Naive thymus-derived CD4-positive, alpha-beta T cell (primary cell): Measurements from ENCODE around the gene ROR2. TPM values are rescaled to one million over a fixed set of nuclear protein-coding genes. Genes with fewer than 3 reads are reported as not detected.
A peak's percentile ranks its signal among the peaks of the same experiment; 100 is the strongest.

ENCODE experiments used
- ATAC-seq: fragments of 150-1000 bp; cut with Tn5 transposase; 2 replicates; pipeline ENCODE4 v1.10.0; 2021; ENCODE audit warnings: mild to moderate bottlenecking, moderate library complexity
- CTCF ChIA-PET: fragments of 350-600 bp; sonication (Branson Sonifier 250); formaldehyde crosslinking; loops from one replicate; lab custom pipeline; 2021; ENCODE audit warnings: antibody characterized with exemption; lab: Charles Lee
- POLR2A ChIA-PET: fragments of 350-600 bp; sonication (Branson Sonifier 250); formaldehyde crosslinking; loops from one replicate; lab custom pipeline; 2021; ENCODE audit warnings: antibody characterized with exemption, inconsistent platforms; lab: Charles Lee
- DNase-seq, 9 donors: peaks; one replicate each; pipeline versions ENCODE4 v3.0.0 to v3.0.0-alpha.2; 2020 to 2022; ENCODE audit warnings: mixed read lengths in 1 of 9
- H3K27ac ChIP-seq: one replicate; pipeline ENCODE4 v1.7.0; 2013; ENCODE audit warnings: mild to moderate bottlenecking, low read depth, low read length, moderate library complexity
- H3K27me3 ChIP-seq, 2 donors: one replicate each; pipeline ENCODE4 v1.7.0; 2013; ENCODE audit warnings: low read length in 2 of 2, mild to moderate bottlenecking in 2 of 2, moderate library complexity in 2 of 2; ENCODE audit not compliant: control insufficient read depth in 2 of 2, insufficient read depth in 2 of 2
- H3K36me3 ChIP-seq, 3 experiments: 1 replicate in 2 of 3; 2 replicates in 1 of 3; pipeline ENCODE4 v1.7.0; 2013; ENCODE audit warnings: low read length in 3 of 3, mild to moderate bottlenecking in 3 of 3, moderate library complexity in 1 of 3; ENCODE audit not compliant: insufficient read depth in 3 of 3, control insufficient read depth in 2 of 3
- H3K4me1 ChIP-seq, 2 donors: one replicate each; pipeline ENCODE4 v1.7.0; 2013; ENCODE audit warnings: low read length in 2 of 2, mild to moderate bottlenecking in 2 of 2, moderate library complexity in 1 of 2; ENCODE audit not compliant: control insufficient read depth in 2 of 2, insufficient read depth in 2 of 2
- H3K4me3 ChIP-seq: 2 replicates; pipeline ENCODE4 v1.7.0; 2013; ENCODE audit warnings: mild to moderate bottlenecking, low read length
- H3K9me3 ChIP-seq, 3 experiments: 1 replicate in 2 of 3; 2 replicates in 1 of 3; pipeline ENCODE4 v1.7.0; 2013; ENCODE audit warnings: low read length in 3 of 3; ENCODE audit not compliant: control insufficient read depth in 2 of 3
- H3K27ac Mint-ChIP-seq, 9 donors: one replicate each; pipeline ENCODE4 v1.8.0; 2020 to 2022; ENCODE audit warnings: mixed read lengths in 9 of 9, mild to moderate bottlenecking in 8 of 9, moderate library complexity in 5 of 9, inconsistent platforms in 2 of 9
- H3K27me3 Mint-ChIP-seq, 5 donors: one replicate each; pipeline ENCODE4 v1.8.0; 2021 to 2022; ENCODE audit warnings: mixed read lengths in 5 of 5, mild to moderate bottlenecking in 1 of 5
- H3K36me3 Mint-ChIP-seq, 5 donors: one replicate each; pipeline ENCODE4 v1.8.0; 2020 to 2022; ENCODE audit warnings: mixed read lengths in 5 of 5, mild to moderate bottlenecking in 3 of 5, inconsistent platforms in 1 of 5
- H3K4me1 Mint-ChIP-seq, 7 donors: one replicate each; pipeline ENCODE4 v1.8.0; 2020 to 2022; ENCODE audit warnings: mixed read lengths in 7 of 7, mild to moderate bottlenecking in 3 of 7, inconsistent platforms in 1 of 7
- H3K4me3 Mint-ChIP-seq, 10 donors: one replicate each; pipeline ENCODE4 v1.8.0; 2020 to 2022; ENCODE audit warnings: mild to moderate bottlenecking in 10 of 10, mixed read lengths in 10 of 10, moderate library complexity in 6 of 10, inconsistent platforms in 2 of 10
- H3K9me3 Mint-ChIP-seq, 11 donors: one replicate each; pipeline ENCODE4 v1.8.0; 2020 to 2022; ENCODE audit warnings: mixed read lengths in 11 of 11, mild to moderate bottlenecking in 4 of 11, inconsistent platforms in 1 of 11, moderate library complexity in 1 of 11
- intact Hi-C, 2 donors: fragments of 100-400 bp; cut with micrococcal nuclease; formaldehyde crosslinking; loops; one replicate each; pipeline ENCODE4 v1.15.1; 2023
- polyA plus RNA-seq, 2 donors: library from polyadenylated mRNA; unstranded; fragments of 300-500 nt; fragmentation: Illumina TruSeq; gene quantifications; one replicate each; pipeline ENCODE4 v1.2.3, GENCODE V29; 2021
- total RNA-seq, 6 experiments: library from RNA in 5 of 6; stranded (reverse) in 5 of 6; gene quantifications; 1 replicate in 5 of 6; 2 replicates in 1 of 6; pipeline ENCODE4 v1.2.3 and lab custom pipeline; 2021 to 2026

The ROR2 gene
- total and polyA plus RNA-seq, 7 experiments from 2014 or later: 0.48 to 2.1 TPM; not detected in 5

DNA sequence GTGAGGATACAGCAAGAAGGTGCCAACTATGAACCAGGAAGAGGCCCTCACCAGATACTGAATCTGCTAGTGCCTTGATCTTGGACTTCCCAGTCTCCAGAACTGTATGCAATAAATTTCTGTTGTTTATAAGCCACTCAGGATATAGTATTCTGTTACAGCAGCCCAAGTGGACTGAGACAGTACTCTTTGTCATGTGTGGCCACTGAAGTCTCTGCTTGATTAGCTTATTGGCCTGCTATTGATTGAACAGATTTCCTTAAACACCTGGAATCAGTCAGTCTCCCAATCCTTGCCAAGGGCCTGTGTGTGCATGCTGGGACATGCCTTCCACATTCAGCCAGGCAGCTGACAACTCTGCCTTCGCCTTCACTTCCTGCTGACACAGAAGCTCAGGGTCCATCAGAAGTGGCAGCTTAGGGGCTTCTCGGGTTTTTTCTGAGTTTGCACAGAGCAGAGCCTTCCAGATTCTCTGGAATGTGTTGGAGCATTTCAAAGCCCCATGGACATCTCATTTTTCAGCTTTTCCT, 13.7 kb upstream of the ROR2 start:
- H3K27ac ChIP-seq: no peak overlapping the region
- H3K4me1 ChIP-seq: no peaks in the 10 kb centered on the region
- no peak overlapping the region for H3K4me3 ChIP-seq
- peaks cover 22 to 36% (median 24%) of the 10 kb centered on the region in 5 donors for H3K27me3 Mint-ChIP-seq
- H3K27ac Mint-ChIP-seq: no peak overlapping the region
- no peaks in the 10 kb centered on the region for H3K9me3 ChIP-seq
- POLR2A ChIA-PET: no interaction called here
- H3K4me3 Mint-ChIP-seq: no peak overlapping the region
- ATAC-seq (no peak), DNase-seq (no peak)
- H3K36me3 Mint-ChIP-seq: peaks cover 0 to 4% (median 0%) of the 10 kb centered on the region in 5 donors
- CTCF ChIA-PET: no interaction called here
- H3K36me3 ChIP-seq: no peaks in the 10 kb centered on the region
- intact Hi-C loops: no loop called here
- no peaks in the 10 kb centered on the region for H3K4me1 Mint-ChIP-seq
- peaks cover 0 to 28% (median 6%) of the 10 kb centered on the region in 11 donors for H3K9me3 Mint-ChIP-seq
- no peaks in the 10 kb centered on the region for H3K27me3 ChIP-seq

- H3K9me3 ChIP-seq: no peaks in the 10 kb centered on the region
- H3K4me3 ChIP-seq: no peak overlapping the region
- no peak overlapping the region for H3K27ac Mint-ChIP-seq
- no peaks in the 10 kb centered on the region for H3K36me3 ChIP-seq
- ATAC-seq (no peak), DNase-seq (no peak)
- intact Hi-C loops: no loop called here
- peaks cover 0 to 4% (median 0%) of the 10 kb centered on the region in 5 donors for H3K36me3 Mint-ChIP-seq
- ChIA-PET CTCF (no interaction called here), POLR2A (no interaction called here)
- H3K27me3 Mint-ChIP-seq: peaks cover 2 to 14% (median 7%) of the 10 kb centered on the region in 5 donors
- H3K9me3 Mint-ChIP-seq: peaks cover 0 to 28% (median 6%) of the 10 kb centered on the region in 11 donors
- H3K4me3 Mint-ChIP-seq: no peak overlapping the region
- no peaks in the 10 kb centered on the region for H3K4me1 ChIP-seq
- no peaks in the 10 kb centered on the region for H3K27me3 ChIP-seq
- no peak overlapping the region for H3K27ac ChIP-seq
- no peaks in the 10 kb centered on the region for H3K4me1 Mint-ChIP-seq
Measured at GRCh38 chr9:91960367-91960766, 10.3 kb upstream of the ROR2 start.

- POLR2A ChIA-PET: no interaction called here
- no peaks in the 10 kb centered on the region for H3K36me3 ChIP-seq
- Mint-ChIP-seq H3K27ac (no peak overlapping the region), H3K36me3 (peaks cover 0 to 4% (median 0%) of the 10 kb centered on the region in 5 donors), H3K4me3 (no peak overlapping the region), H3K9me3 (peaks cover 0 to 35% (median 6%) of the 10 kb centered on the region in 11 donors), H3K4me1 (peaks cover 0 to 7% (median 0%) of the 10 kb centered on the region in 7 donors), H3K27me3 (peaks cover 15 to 33% (median 23%) of the 10 kb centered on the region in 5 donors)
- no peak overlapping the region for H3K27ac ChIP-seq
- intact Hi-C loops: loop anchor here in 1 of 2 donors (10.0 kb wide), 2 partner anchors 137 to 837 kb away; no protein-coding TSS in a partner anchor
- no peak for DNase-seq
- H3K9me3 ChIP-seq: no peaks in the 10 kb centered on the region
- no peaks in the 10 kb centered on the region for H3K4me1 ChIP-seq
- H3K4me3 ChIP-seq: no peak overlapping the region
- CTCF ChIA-PET: no interaction called here
- no peak for ATAC-seq
- H3K27me3 ChIP-seq: peaks cover 0 to 4% of the 10 kb centered on the region in 2 donors
Measured at GRCh38 chr9:91958174-91958573, 8.1 kb upstream of the ROR2 start.

- Mint-ChIP-seq H3K4me1 (peaks cover 0 to 9% (median 7%) of the 10 kb centered on the region in 7 donors), H3K36me3 (peaks cover 0 to 9% (median 3%) of the 10 kb centered on the region in 5 donors), H3K27ac (no peak overlapping the region), H3K27me3 (peaks cover 44 to 61% (median 52%) of the 10 kb centered on the region in 5 donors), H3K4me3 (no peak overlapping the region), H3K9me3 (peaks cover 0 to 26% (median 4%) of the 10 kb centered on the region in 11 donors)
- no peaks in the 10 kb centered on the region for H3K9me3 ChIP-seq
- ATAC-seq (no peak), DNase-seq (peak in 1 of 9 donors; percentile 28)
- H3K36me3 ChIP-seq: no peaks in the 10 kb centered on the region
- CTCF ChIA-PET: no interaction called here
- no peak overlapping the region for H3K4me3 ChIP-seq
- peaks cover 0 to 10% of the 10 kb centered on the region in 2 donors for H3K27me3 ChIP-seq
- no peak overlapping the region for H3K27ac ChIP-seq
- intact Hi-C loops: loop anchor here in 1 of 2 donors (10.0 kb wide), 2 partner anchors 140 to 840 kb away; no protein-coding TSS in a partner anchor
- POLR2A ChIA-PET: no interaction called here
- H3K4me1 ChIP-seq: peaks cover 0 to 4% of the 10 kb centered on the region in 2 donors
Measured at GRCh38 chr9:91954841-91955471, 4.9 kb upstream of the ROR2 start.

GRCh38 chr9:91953718-91954117, 3.7 kb upstream of the ROR2 start:
- Histone ChIP-seq H3K4me1 (peaks cover 0 to 4% of the 10 kb centered on the region in 2 donors), H3K4me3 (no peak overlapping the region), H3K9me3 (no peaks in the 10 kb centered on the region), H3K27me3 (peaks cover 0 to 10% of the 10 kb centered on the region in 2 donors), H3K36me3 (no peaks in the 10 kb centered on the region), H3K27ac (no peak overlapping the region)
- POLR2A ChIA-PET: no interaction called here
- ATAC-seq (no peak), DNase-seq (no peak)
- no peak overlapping the region for H3K27ac Mint-ChIP-seq
- H3K9me3 Mint-ChIP-seq: peaks cover 0 to 19% (median 2%) of the 10 kb centered on the region in 11 donors
- H3K4me1 Mint-ChIP-seq: peaks cover 0 to 9% (median 7%) of the 10 kb centered on the region in 7 donors
- CTCF ChIA-PET: no interaction called here
- H3K4me3 Mint-ChIP-seq: no peak overlapping the region
- H3K27me3 Mint-ChIP-seq: peaks cover 47 to 61% (median 52%) of the 10 kb centered on the region in 5 donors
- intact Hi-C loops: loop anchor here in 1 of 2 donors (10.0 kb wide), 2 partner anchors 141 to 841 kb away; no protein-coding TSS in a partner anchor
- H3K36me3 Mint-ChIP-seq: peaks cover 0 to 9% (median 3%) of the 10 kb centered on the region in 5 donors

GRCh38 chr9:91951944-91952520, 2.0 kb upstream of the ROR2 start:
- ChIA-PET CTCF (no interaction called here), POLR2A (no interaction called here)
- intact Hi-C loops: loop anchor here in 1 of 2 donors (10.0 kb wide), 2 partner anchors 143 to 843 kb away; no protein-coding TSS in a partner anchor
- no peak for ATAC-seq
- peaks cover 2 to 10% of the 10 kb centered on the region in 2 donors for H3K27me3 ChIP-seq
- Mint-ChIP-seq H3K9me3 (peaks cover 0 to 19% (median 2%) of the 10 kb centered on the region in 11 donors), H3K4me3 (peak overlapping the region in 1 of 10 donors; percentile 21), H3K27me3 (peaks cover 55 to 71% (median 61%) of the 10 kb centered on the region in 5 donors), H3K27ac (no peak overlapping the region), H3K4me1 (peaks cover 0 to 11% (median 7%) of the 10 kb centered on the region in 7 donors), H3K36me3 (peaks cover 0 to 9% (median 3%) of the 10 kb centered on the region in 5 donors)
- no peak overlapping the region for H3K4me3 ChIP-seq
- no peaks in the 10 kb centered on the region for H3K9me3 ChIP-seq
- H3K4me1 ChIP-seq: peaks cover 0 to 4% of the 10 kb centered on the region in 2 donors
- DNase-seq: no peak
- H3K27ac ChIP-seq: no peak overlapping the region
- no peaks in the 10 kb centered on the region for H3K36me3 ChIP-seq
